Measurements from ENCODE around the gene COL5A2. TPM values are rescaled to one million over a fixed set of nuclear protein-coding genes. Genes with fewer than 3 reads are reported as not detected.
A peak's percentile ranks its signal among the peaks of the same experiment; 100 is the strongest.

The COL5A2 gene
- total RNA-seq, 1 donor from 2014 or later = 459 TPM

GRCh38 chr2:189157456-189157855, 22.1 kb downstream of the COL5A2 start:
- no peak overlapping the region for H3K4me3 Mint-ChIP-seq
- H3K36me3 Mint-ChIP-seq = peaks cover 5% of the 10 kb centered on the region
- H3K27ac Mint-ChIP-seq = peak overlapping the region; percentile 39
- H3K9me3 Mint-ChIP-seq = no peaks in the 10 kb centered on the region
- DNase-seq (ENCODE audit: low spot score in 2 of 2, unreplicated experiment in 2 of 2) = no peak
- peaks cover 59% of the 10 kb centered on the region for H3K4me1 Mint-ChIP-seq
- H3K27me3 Mint-ChIP-seq (ENCODE audit: low read depth) = no peaks in the 10 kb centered on the region
- no peak for TF ChIP-seq CTCF (IDR thresholded peaks at IDR 0.05; ENCODE audit: unreplicated experiment)

- DNase-seq (ENCODE audit: low spot score in 2 of 2, unreplicated experiment in 2 of 2) = no peak
- Mint-ChIP-seq H3K4me1 (peaks cover 66% of the 10 kb centered on the region), H3K9me3 (no peaks in the 10 kb centered on the region), H3K36me3 (peaks cover 5% of the 10 kb centered on the region), H3K27me3 (ENCODE audit: low read depth) (no peaks in the 10 kb centered on the region), H3K4me3 (no peak overlapping the region), H3K27ac (peak overlapping the region; percentile 88)
- TF ChIP-seq CTCF (IDR thresholded peaks at IDR 0.05; ENCODE audit: unreplicated experiment) = no peak
These were observed 23.8 kb downstream of the COL5A2 start for GRCh38 chr2:189155795-189156194.

- Mint-ChIP-seq H3K36me3 (peaks cover 5% of the 10 kb centered on the region), H3K9me3 (no peaks in the 10 kb centered on the region), H3K27me3 (ENCODE audit: low read depth) (no peaks in the 10 kb centered on the region), H3K4me1 (peaks cover 60% of the 10 kb centered on the region), H3K4me3 (no peak overlapping the region), H3K27ac (peak overlapping the region; percentile 50)
- DNase-seq (ENCODE audit: low spot score in 2 of 2, unreplicated experiment in 2 of 2) = no peak
- TF ChIP-seq CTCF (IDR thresholded peaks at IDR 0.05; ENCODE audit: unreplicated experiment) = no peak
These were observed 25.9 kb downstream of the COL5A2 start for GRCh38 chr2:189153619-189154018.

- peaks cover 9% of the 10 kb centered on the region for H3K36me3 Mint-ChIP-seq
- no peak overlapping the region for H3K4me3 Mint-ChIP-seq
- DNase-seq (ENCODE audit: low spot score in 2 of 2, unreplicated experiment in 2 of 2) = no peak
- H3K4me1 Mint-ChIP-seq = peaks cover 51% of the 10 kb centered on the region
- H3K27ac Mint-ChIP-seq = peak overlapping the region; percentile 90
- H3K9me3 Mint-ChIP-seq = peaks cover 7% of the 10 kb centered on the region
- no peaks in the 10 kb centered on the region for H3K27me3 Mint-ChIP-seq (ENCODE audit: low read depth)
- no peak for TF ChIP-seq CTCF (IDR thresholded peaks at IDR 0.05; ENCODE audit: unreplicated experiment)
These were observed 27.1 kb downstream of the COL5A2 start for GRCh38 chr2:189152483-189152882.

- H3K4me3 Mint-ChIP-seq = no peak overlapping the region
- H3K9me3 Mint-ChIP-seq = peaks cover 11% of the 10 kb centered on the region
- peaks cover 47% of the 10 kb centered on the region for H3K4me1 Mint-ChIP-seq
- no peak for DNase-seq (ENCODE audit: low spot score in 2 of 2, unreplicated experiment in 2 of 2)
- TF ChIP-seq CTCF (IDR thresholded peaks at IDR 0.05; ENCODE audit: unreplicated experiment) = no peak
- peaks cover 9% of the 10 kb centered on the region for H3K36me3 Mint-ChIP-seq
- peak overlapping the region; percentile 90 for H3K27ac Mint-ChIP-seq
- no peaks in the 10 kb centered on the region for H3K27me3 Mint-ChIP-seq (ENCODE audit: low read depth)
These were observed 27.7 kb downstream of the COL5A2 start for GRCh38 chr2:189151906-189152305.

GRCh38 chr2:189150033-189150432, 29.5 kb downstream of the COL5A2 start:
- Mint-ChIP-seq H3K27me3 (ENCODE audit: low read depth) (no peaks in the 10 kb centered on the region), H3K4me1 (peaks cover 47% of the 10 kb centered on the region), H3K36me3 (peaks cover 9% of the 10 kb centered on the region), H3K9me3 (peaks cover 11% of the 10 kb centered on the region), H3K27ac (peak overlapping the region; percentile 80), H3K4me3 (no peak overlapping the region)
- no peak for TF ChIP-seq CTCF (IDR thresholded peaks at IDR 0.05; ENCODE audit: unreplicated experiment)
- no peak for DNase-seq (ENCODE audit: low spot score in 2 of 2, unreplicated experiment in 2 of 2)

All from mesothelial cell of epicardium (in vitro differentiated cells).